Glutamatergic neuron (in vitro differentiated cells): ENCODE results near the gene INPP5B. TPM values are rescaled to one million over a fixed set of nuclear protein-coding genes. Genes with fewer than 3 reads are reported as not detected.

Source experiments
- DNase-seq: peaks from one replicate; pipeline ENCODE4 v3.0.0; 2022
- H3K27ac Mint-ChIP-seq: one replicate; pipeline ENCODE4 v1.8.0; 2020; ENCODE audit warnings: mild to moderate bottlenecking, mixed read lengths, inconsistent platforms; ENCODE audit not compliant: unreplicated experiment
- H3K27me3 Mint-ChIP-seq: one replicate; pipeline ENCODE4 v1.8.0; 2020; ENCODE audit warnings: mild to moderate bottlenecking, moderate library complexity, mixed read lengths, inconsistent platforms; ENCODE audit not compliant: unreplicated experiment
- H3K36me3 Mint-ChIP-seq: one replicate; pipeline ENCODE4 v1.8.0; 2020; ENCODE audit warnings: mild to moderate bottlenecking, mixed read lengths, inconsistent platforms; ENCODE audit not compliant: unreplicated experiment
- H3K4me1 Mint-ChIP-seq: one replicate; pipeline ENCODE4 v1.8.0; 2020; ENCODE audit warnings: mild to moderate bottlenecking, low read depth, mixed read lengths, inconsistent platforms; ENCODE audit not compliant: unreplicated experiment
- H3K4me3 Mint-ChIP-seq: one replicate; pipeline ENCODE4 v1.8.0; 2020; ENCODE audit warnings: mild to moderate bottlenecking, mixed read lengths, inconsistent platforms; ENCODE audit not compliant: unreplicated experiment
- H3K9me3 Mint-ChIP-seq: one replicate; pipeline ENCODE4 v1.8.0; 2020; ENCODE audit warnings: mild to moderate bottlenecking, moderate library complexity, mixed read lengths, inconsistent platforms; ENCODE audit not compliant: unreplicated experiment
- total RNA-seq: library from RNA; stranded (reverse); fragmentation: NEBNext Ultra II Directional; extraction: Animal tissue kit (Norgen Biotek cat#: 25700); gene quantifications from one replicate; pipeline ENCODE4 v1.2.1, GENCODE V29; 2021; ENCODE audit not compliant: unreplicated experiment
- TF ChIP-seq, protein P1 (sequence below): fragments of 200-600 bp; sonication (generic); IDR thresholded peaks from one replicate; pipeline ENCODE4 v1.5.0; 2021; ENCODE audit not compliant: partially characterized antibody, unreplicated experiment

INPP5B gene
- total RNA-seq, 1 donor from 2014 or later: 19.3 TPM

DNA sequence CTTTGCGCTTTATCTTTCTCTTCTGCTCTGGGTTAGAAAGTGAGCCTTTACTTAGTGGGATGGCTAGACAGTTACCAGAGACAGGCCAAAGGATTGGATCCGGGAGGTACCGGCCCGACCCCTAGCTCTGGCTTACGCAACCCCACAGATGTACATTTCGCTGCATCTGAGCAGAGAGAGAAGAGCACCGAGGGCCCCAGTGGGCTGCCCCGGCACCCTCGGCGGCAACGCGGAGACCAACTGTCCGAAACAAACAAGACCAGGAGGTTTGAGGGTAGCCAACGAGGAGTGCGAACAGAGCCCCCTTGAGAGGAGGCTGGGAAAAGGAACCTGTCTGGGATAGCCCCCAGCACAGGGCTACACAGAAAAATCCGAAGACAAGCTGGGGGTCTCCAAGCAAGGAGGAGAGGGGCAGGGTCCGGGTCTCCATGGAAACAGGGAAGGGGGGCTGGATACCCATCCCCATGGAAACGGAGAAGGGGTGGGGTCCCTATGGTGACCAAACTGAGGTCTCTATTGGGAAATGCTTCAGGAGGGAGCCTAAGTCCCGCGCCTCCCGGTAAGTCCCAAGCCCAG lies 87.8 kb downstream of the INPP5B start:
- no peak for DNase-seq
- Mint-ChIP-seq H3K27me3 (peaks cover 3% of the 10 kb centered on the region), H3K9me3 (no peaks in the 10 kb centered on the region), H3K36me3 (no peaks in the 10 kb centered on the region), H3K4me3 (peak overlapping the region; percentile 95), H3K4me1 (peaks cover 2% of the 10 kb centered on the region), H3K27ac (peak overlapping the region; percentile 62)
- TF ChIP-seq, protein P1, sequence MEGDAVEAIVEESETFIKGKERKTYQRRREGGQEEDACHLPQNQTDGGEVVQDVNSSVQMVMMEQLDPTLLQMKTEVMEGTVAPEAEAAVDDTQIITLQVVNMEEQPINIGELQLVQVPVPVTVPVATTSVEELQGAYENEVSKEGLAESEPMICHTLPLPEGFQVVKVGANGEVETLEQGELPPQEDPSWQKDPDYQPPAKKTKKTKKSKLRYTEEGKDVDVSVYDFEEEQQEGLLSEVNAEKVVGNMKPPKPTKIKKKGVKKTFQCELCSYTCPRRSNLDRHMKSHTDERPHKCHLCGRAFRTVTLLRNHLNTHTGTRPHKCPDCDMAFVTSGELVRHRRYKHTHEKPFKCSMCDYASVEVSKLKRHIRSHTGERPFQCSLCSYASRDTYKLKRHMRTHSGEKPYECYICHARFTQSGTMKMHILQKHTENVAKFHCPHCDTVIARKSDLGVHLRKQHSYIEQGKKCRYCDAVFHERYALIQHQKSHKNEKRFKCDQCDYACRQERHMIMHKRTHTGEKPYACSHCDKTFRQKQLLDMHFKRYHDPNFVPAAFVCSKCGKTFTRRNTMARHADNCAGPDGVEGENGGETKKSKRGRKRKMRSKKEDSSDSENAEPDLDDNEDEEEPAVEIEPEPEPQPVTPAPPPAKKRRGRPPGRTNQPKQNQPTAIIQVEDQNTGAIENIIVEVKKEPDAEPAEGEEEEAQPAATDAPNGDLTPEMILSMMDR: no peak

DNA sequence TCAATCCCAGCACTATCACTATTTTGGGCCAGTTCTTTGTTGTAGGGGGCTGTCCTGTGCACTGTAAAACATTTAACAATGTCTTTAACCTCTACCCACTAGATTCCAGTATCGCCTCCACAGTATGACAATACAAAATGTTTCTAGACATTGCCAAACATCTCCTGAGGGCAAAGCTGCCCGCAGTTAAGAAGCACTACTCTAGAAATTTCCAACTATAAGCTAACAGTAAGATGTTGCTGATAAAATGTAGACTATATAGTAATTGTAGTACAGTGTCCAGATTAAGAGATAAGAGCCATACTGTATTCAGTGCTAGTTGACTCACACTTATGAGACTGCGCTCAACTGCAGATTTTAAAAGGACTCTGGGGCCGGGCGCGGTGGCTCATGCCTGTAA lies 92.4 kb downstream of the INPP5B start:
- H3K27me3 Mint-ChIP-seq: no peaks in the 10 kb centered on the region
- no peaks in the 10 kb centered on the region for H3K4me1 Mint-ChIP-seq
- no peak for DNase-seq
- TF ChIP-seq, protein P1: no peak
- no peaks in the 10 kb centered on the region for H3K36me3 Mint-ChIP-seq
- H3K9me3 Mint-ChIP-seq: no peaks in the 10 kb centered on the region
- H3K4me3 Mint-ChIP-seq: no peak overlapping the region
- H3K27ac Mint-ChIP-seq: no peak overlapping the region

DNA sequence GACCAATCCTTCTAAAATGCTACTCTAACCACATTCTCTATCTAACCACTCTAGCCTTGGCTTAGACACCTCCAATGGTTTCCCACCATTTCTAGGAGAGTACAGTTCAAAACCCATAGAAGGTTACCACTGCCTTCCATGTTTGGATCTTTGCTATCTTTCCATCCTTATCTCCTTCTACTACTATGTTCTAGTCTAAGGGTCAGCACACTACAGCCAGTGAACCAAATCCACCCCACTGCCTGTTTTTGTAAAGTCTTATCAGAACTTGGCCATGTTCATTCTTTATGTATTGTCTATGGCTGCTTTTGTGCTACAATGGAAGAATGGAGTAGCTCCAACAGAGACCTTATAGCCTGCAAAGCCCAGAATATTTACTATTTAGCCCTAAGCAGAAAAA lies 93.7 kb downstream of the INPP5B start:
- Mint-ChIP-seq H3K36me3 (no peaks in the 10 kb centered on the region), H3K9me3 (no peaks in the 10 kb centered on the region), H3K27ac (no peak overlapping the region), H3K4me3 (no peak overlapping the region), H3K27me3 (no peaks in the 10 kb centered on the region), H3K4me1 (no peaks in the 10 kb centered on the region)
- TF ChIP-seq, protein P1: no peak
- no peak for DNase-seq

DNA sequence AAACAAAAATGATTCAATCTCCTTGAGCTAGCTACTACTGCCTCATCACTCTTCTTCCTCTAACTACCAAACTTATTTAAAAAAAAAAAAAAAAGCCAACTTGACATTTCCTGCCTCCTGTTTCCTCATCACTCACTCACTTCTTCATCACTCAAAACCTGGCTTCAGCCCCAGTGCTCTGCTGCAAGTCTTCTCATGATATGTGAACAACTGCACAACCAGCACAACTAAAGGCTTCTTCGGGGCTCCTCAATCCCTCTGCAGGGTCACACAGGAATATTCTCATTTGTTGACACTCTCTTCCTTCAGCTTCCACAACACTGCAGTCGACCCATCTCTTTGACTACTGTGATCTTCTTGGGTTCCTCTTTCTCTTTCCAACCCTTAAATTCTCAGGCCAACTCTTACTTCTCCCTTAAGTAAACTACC lies 95.1 kb downstream of the INPP5B start:
- H3K9me3 Mint-ChIP-seq: no peaks in the 10 kb centered on the region
- no peak for DNase-seq
- no peak overlapping the region for H3K4me3 Mint-ChIP-seq
- no peaks in the 10 kb centered on the region for H3K36me3 Mint-ChIP-seq
- no peaks in the 10 kb centered on the region for H3K27me3 Mint-ChIP-seq
- no peaks in the 10 kb centered on the region for H3K4me1 Mint-ChIP-seq
- TF ChIP-seq, protein P1: no peak
- H3K27ac Mint-ChIP-seq: no peak overlapping the region

DNA sequence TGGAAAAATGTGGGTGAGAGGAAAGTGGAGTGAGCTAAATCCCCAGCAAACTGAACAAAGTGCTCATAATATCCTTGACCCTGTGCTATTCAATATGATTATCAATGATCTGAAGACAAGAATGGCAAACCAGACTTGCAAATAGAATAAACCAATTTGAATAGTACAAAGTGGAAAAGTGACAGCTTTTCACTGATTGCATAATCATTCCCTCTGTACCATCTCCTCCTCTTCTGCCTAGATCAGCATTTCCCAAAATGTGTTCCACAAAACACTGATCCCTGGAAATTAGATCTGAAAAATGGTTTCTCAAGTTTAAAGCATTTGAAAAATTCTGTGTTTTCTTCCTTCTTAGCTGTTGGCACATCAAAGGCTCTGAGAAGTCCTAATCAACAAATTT lies 95.6 kb downstream of the INPP5B start:
- TF ChIP-seq, protein P1: no peak
- Mint-ChIP-seq H3K27me3 (peaks cover 1% of the 10 kb centered on the region), H3K36me3 (no peaks in the 10 kb centered on the region), H3K4me3 (no peak overlapping the region), H3K4me1 (no peaks in the 10 kb centered on the region), H3K9me3 (no peaks in the 10 kb centered on the region), H3K27ac (no peak overlapping the region)
- DNase-seq: no peak
